GM21737 (cell line): ENCODE results near the gene DBR1.

Experiments used
- ATAC-seq: cut with Tn5 transposase; IDR thresholded peaks from one replicate; pipeline ENCODE4 v1.9.1; 2021; ENCODE audit warnings: mild to moderate bottlenecking, moderate library complexity; ENCODE audit not compliant: unreplicated experiment

The DBR1 gene

DNA sequence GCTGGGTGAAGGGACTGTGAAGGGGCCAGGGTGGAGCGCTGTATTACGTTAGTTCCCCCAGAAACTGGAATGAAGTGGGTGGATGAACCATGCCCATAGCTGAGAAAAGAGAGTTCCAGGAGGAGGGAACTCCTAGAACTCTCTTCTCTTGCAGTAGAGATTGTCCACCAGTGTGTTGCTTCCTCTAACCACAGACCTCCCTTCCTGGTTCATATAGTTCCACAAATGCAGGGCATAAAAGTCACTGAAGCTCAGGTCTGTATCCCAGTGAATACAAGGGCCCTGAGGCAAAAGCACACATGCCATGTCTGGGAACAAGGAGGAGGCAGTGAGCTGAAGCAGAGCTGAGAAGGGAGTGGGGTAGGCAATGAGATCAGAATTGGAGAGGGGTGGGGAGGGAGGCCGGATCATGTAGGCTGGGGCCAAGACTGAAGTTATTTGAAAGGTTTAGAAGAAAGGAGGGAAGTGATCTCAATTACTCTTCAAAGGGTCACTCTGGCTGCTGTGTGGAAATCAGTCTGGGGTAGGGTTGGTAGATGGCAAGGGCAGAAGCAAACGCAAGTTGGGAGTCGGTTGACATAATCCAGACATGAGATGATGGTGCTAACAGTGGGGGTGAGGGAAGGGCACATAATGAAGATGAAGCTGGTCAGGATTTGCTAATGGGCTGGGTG, 49.0 kb downstream of the DBR1 start:
- ATAC-seq: no peak

DNA sequence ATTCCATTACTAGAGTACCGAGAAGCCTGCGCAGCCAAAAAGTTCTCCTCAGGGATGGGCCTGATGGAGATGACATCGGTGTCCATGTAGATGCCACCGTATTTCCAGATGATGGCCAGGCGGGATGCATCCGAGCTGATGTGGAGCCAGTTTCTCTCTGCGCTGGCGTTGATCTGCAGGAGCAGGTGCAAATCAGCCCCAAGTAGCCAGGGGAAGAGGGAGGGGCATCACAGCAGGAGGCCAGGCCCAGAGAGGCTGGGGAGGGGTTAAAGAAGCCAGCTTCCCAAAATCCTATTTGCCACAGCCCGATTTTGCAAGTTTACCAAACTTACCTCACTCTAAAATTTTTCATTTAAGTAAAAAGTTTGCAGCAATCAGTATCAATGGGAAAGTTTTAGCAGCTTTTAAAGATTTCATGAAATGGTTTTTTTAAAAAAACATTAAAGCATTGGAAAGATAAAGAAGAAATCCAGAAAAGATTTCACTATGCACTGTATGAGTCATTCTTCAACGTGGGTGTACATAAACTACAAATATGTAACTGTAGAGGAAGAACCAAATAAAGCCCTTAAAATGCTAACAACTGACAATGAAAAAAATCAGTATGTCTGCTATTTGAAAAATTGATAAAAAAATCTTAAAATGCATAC, 49.9 kb downstream of the DBR1 start:
- no peak for ATAC-seq

DNA sequence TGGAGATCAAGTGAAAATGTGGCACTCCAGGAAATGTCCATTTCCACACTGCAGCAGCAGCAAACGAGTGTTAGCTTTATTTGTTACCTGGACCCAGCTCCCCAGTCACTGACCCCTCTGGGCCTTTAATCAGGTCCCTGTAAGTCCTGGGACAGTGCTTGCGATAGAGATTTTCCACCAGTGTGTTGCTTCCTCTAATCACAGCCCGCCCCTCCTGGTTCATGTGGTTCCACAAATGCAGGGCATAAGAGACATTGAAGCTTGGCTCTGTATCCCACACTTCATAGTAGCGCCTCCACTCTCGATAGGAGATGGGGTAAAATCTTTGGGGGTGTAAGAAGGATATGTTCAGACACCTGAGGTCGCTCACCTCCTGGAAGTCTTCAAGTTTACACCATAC, 50.5 kb downstream of the DBR1 start:
- ATAC-seq: no peak

DNA sequence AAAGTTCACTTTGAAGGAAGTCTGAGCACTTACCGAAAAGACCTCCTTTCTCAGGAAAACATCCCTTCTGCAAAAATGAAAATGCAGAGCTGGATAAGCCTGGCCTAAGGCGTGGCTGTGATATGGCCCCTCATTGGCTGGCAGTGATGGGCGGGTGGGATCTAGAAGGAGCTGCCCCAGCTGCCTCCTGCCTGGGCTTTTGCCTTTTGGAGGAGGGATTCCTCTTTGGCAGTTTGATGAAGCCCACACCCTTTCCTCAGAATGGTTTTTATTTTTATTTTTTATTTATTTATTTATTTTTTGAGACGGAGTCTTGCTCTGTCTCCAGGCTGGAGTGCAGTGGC, 55.3 kb downstream of the DBR1 start:
- no peak for ATAC-seq

DNA sequence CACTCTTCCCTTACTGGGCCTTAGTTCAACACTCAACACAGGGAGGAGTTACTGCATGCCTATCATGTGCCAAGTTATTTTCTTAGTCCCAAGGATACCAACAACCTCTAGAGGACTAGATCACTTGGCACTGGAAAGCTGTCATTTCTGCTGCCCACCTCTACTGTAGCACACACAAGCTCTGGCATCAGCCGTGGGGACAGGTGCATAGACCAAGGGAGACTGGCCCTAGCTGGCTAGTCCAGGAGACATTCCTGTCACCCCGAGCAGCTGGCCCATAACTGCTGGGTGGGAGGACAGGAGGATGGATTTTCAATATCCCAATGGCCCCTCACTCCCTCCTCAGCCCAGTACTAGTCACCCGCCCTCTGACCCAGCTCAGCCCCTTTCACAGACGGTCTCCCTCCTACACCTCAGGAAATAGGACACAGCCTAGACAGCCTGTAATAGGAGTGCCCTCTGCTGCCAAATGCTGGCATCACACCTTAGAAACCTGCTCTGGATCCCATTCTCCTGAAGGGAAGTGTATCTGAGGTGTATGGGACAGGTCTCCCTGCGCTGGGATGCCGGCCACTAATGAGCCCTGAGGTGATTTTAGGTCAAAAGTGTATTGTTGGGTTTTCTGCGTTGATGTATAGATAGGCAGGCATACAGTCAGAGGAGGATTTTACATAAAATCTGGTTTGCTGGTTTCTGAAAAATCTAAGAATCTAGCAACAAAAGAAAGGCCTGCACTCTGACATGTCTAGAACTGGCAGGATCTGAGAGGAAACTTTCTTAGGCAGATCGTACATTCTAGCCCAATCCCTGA, 55.9 kb downstream of the DBR1 start:
- ATAC-seq: no peak

DNA sequence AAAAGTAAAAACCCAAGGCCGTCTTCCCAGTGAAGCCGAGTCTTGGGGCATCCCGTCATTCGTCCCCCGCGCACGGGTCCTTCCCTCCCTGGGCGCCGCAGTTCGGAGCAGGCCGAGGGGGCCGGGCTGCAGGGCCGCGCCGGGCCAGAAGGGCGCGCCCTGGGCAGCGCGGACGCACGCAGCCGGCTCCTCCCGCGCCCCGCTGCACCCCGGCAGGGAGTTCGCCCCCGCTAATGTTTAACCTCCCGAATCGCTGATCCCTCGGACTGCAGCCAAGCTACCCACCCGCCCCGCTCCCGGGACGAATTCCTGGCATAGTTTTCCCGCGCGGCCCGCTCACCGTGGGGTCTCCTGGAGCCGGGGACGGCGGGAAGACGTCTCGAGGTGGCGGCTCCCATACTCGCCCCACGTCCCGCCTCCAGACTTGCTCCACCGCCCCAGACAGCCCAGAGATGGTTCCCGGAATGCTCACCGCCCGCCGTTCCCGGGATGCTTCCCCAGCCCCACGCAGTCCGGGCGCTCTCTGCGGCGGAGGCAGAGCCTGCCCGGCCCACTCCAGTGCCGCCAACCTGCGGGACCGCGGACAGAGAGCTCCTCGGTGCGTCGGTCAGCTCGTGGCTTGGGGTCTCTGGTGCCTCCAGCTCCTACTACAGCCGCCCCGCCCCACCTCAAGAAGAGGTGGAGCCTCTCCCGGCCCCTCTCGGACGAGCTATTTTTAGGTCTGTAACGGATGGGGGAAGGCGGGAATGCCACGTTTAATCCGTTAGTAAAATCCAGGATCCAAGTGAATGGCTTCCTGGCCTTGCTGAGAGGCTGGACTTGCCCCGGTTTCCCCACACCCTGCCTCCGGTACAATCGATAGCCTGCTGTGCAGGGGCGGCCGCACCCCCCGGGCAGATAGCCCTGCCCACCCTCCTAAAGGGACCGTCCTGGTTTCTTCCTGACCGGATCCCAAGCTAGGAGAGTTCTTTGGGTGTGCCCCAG, 59.4 kb downstream of the DBR1 start, which contains the start of gene DZIP1L:
Gene DZIP1L, minus strand, starts transcription at position 621 of the 984 bp plus-strand sequence. CDS start 11,637 bp downstream, outside the sequence.
- peak; percentile 87 for ATAC-seq

DNA sequence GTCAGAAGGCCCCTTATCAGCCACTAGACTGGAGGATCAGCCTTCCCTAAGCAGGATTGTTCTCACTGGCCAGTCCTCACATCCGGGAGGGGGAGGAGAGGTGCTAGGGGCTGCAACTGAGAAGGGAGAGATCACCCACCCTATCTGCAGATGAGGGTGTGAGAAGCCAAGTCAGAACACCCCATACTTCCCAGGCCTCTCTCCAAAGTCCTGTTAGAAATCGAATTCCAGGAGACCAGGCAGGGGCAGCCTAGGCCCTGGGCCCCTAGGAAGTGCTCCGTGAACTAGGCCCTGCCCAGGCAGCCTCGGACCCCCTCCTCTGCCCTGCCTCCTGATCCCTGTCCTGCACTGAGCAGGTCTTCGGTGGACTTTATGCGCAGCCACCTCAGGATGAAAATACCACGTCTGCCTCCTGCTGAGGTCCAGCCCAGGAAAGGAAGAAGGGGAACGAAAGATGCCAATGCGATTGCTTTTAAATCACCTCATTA, 60.2 kb downstream of the DBR1 start:
- no peak for ATAC-seq

DNA sequence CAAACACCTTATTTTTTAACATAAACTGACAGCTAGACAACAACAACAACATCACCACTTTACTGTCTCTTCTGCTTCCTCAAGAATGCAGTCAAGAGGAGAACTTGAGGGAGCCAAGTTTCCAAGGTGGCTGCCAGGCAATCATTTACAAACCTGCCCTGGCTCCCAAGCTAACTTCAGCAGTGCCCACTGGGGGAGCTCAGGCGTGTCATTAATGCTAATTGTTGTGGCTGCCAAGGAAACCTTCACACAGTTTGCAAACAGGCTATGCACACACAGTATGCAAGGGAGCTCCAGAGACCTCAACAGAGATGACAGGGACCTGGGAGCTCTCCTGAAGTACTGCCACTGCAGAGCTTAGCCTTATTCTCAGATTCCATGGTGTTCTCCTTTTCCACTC, 61.4 kb downstream of the DBR1 start:
- no peak for ATAC-seq

DNA sequence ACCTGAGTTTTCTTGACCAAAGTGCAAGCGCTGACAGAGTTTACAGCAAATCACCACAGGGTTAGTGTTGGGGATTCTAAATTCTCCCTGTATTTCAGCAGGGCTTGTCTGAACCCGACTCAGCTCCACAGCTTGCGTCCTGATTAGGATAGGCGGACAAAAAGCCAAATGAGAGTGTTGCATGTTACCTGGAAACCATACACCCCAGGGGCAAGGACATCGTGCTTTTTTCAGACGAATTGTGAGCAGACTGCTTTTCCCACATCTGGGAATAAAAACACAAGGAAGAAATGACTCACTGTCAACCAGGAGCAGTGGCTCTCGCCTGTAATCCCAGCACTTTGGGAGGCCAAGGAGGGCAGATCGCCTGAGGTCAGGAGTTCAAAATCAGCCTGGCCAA, 62.4 kb downstream of the DBR1 start:
- no peak for ATAC-seq
